Stomach (tissue), 9 donors: Measurements from ENCODE around the gene NUDT5. TPM values are rescaled to one million over a fixed set of nuclear protein-coding genes. Genes with fewer than 3 reads are reported as not detected.

ENCODE experiments used
- DNase-seq, 2 donors: peaks; one replicate each; pipeline versions ENCODE4 v3.0.0 to v3.0.0-alpha.2; 2013 to 2019
- H3K27ac ChIP-seq, 5 donors: fragments of 200-600 bp in 4 of 5; sonication (generic) in 4 of 5; one replicate each; pipeline ENCODE4 v1.5.1; 2013 to 2019; ENCODE audit warnings: mild to moderate bottlenecking in 1 of 5, moderate library complexity in 1 of 5
- H3K27me3 ChIP-seq, 3 donors: fragments of 200-600 bp; sonication (generic); one replicate each; pipeline ENCODE4 v1.5.1; 2017 to 2019; ENCODE audit warnings: mixed run types in 1 of 3
- H3K36me3 ChIP-seq, 4 donors: fragments of 200-600 bp; sonication (generic); 1 replicate in 3 of 4; 2 replicates in 1 of 4; pipeline ENCODE4 v1.5.1; 2016 to 2019
- H3K4me1 ChIP-seq, 4 donors: fragments of 200-600 bp; sonication (generic); one replicate each; pipeline ENCODE4 v1.5.1; 2016 to 2019
- H3K4me3 ChIP-seq, 4 donors: fragments of 200-600 bp; sonication (generic) in 3 of 4; one replicate each; pipeline ENCODE4 v1.5.1; 2016 to 2019; ENCODE audit warnings: mild to moderate bottlenecking in 1 of 4
- H3K9me3 ChIP-seq, 4 donors: fragments of 200-600 bp; sonication (generic); one replicate each; pipeline ENCODE4 v1.5.1; 2016 to 2019
- EP300 ChIP-seq: sonication (generic); formaldehyde crosslinking; IDR thresholded peaks from one replicate; pipeline ENCODE4 v1.6.1; 2017; ENCODE audit warnings: antibody characterized with exemption
- POLR2A ChIP-seq, 4 donors: fragments of 450-650 bp; IDR thresholded peaks; one replicate each; pipeline ENCODE4 v1.6.1; 2016; ENCODE audit warnings: antibody characterized with exemption in 4 of 4, control low read depth in 2 of 4, mild to moderate bottlenecking in 1 of 4, moderate library complexity in 1 of 4
- POLR2AphosphoS5 ChIP-seq, 3 donors: sonication (generic); formaldehyde crosslinking; IDR thresholded peaks; one replicate each; pipeline ENCODE4 v1.6.1; 2016; ENCODE audit warnings: antibody characterized with exemption in 3 of 3
- WGBS, 5 donors: extraction: QIAGEN DNeasy Blood & Tissue Kit in 3 of 5; methylation state at CpG; one replicate each; pipeline versions ENCODE4 v1.1.5 to v1.1.7; 2013 to 2018; 5-methylcytosine and 5-hydroxymethylcytosine counted together
- intact Hi-C: fragments of 100-400 bp; cut with DNase I; formaldehyde crosslinking; loops from one replicate; pipeline ENCODE4 v1.15.1; 2023; ENCODE audit warnings: low total_unique reads
- polyA plus RNA-seq, 3 donors: library from polyadenylated mRNA; stranded (reverse); fragments of 200-250 nt; gene quantifications; one replicate each; pipeline ENCODE4 v1.2.3, GENCODE V29; 2013
- total RNA-seq, 5 donors: library from RNA; depleted of rRNA; stranded (reverse); fragments of >200 nt; gene quantifications; one replicate each; pipeline versions ENCODE4 v1.1.0 to v1.2.3, GENCODE V29; 2014 to 2016
- TF ChIP-seq, protein P1 (sequence below), 7 experiments: fragments of 450-650 bp in 4 of 7; fragments of 200-600 bp in 3 of 7; sonication (generic) in 3 of 7; IDR thresholded peaks; one replicate each; pipeline ENCODE4 v1.5.1; 2016 to 2019; ENCODE audit warnings: antibody characterized with exemption in 7 of 7, control low read depth in 2 of 7, mild to moderate bottlenecking in 1 of 7
- donor health status: healthy with polysubstance abuse.
- donor health status: Bipolar disorder and iron deficiency.
- donor health status: healthy.

Gene NUDT5
- total and polyA plus RNA-seq, 8 donors = 21.4 to 49.4 (median 38.7) TPM

DNA sequence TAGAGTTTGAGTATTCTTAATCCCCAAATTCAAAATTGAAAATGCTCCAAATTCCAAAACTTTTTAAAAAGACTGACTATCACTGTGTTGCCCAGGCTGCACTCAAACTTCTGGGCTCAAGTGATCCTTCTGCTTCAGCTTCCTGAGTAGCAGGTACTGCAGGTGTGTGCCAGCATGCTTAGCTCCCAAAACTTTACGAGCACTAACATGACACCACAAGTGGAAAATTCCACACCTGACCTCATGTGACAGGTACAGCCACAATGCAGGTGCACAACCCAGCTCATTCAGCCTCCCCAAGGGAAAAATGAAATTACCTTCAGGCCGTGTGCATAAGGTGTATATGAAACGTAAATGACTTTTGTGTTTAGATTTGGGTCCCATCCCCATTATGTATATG, 16.8 kb upstream of the NUDT5 start:
- TF ChIP-seq EP300 = no peak
- TF ChIP-seq POLR2A (IDR thresholded peaks at IDR 0.05) = no peak
- no peak for TF ChIP-seq POLR2AphosphoS5 (IDR thresholded peaks at IDR 0.05)
- TF ChIP-seq, protein P1, sequence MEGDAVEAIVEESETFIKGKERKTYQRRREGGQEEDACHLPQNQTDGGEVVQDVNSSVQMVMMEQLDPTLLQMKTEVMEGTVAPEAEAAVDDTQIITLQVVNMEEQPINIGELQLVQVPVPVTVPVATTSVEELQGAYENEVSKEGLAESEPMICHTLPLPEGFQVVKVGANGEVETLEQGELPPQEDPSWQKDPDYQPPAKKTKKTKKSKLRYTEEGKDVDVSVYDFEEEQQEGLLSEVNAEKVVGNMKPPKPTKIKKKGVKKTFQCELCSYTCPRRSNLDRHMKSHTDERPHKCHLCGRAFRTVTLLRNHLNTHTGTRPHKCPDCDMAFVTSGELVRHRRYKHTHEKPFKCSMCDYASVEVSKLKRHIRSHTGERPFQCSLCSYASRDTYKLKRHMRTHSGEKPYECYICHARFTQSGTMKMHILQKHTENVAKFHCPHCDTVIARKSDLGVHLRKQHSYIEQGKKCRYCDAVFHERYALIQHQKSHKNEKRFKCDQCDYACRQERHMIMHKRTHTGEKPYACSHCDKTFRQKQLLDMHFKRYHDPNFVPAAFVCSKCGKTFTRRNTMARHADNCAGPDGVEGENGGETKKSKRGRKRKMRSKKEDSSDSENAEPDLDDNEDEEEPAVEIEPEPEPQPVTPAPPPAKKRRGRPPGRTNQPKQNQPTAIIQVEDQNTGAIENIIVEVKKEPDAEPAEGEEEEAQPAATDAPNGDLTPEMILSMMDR (IDR thresholded peaks at IDR 0.05) = no peak
- Histone ChIP-seq H3K36me3 (peaks cover 22 to 78% (median 70%) of the 10 kb centered on the region in 4 donors), H3K4me3 (no peak overlapping the region), H3K4me1 (peaks cover 0 to 17% (median 7%) of the 10 kb centered on the region in 4 donors), H3K27me3 (no peaks in the 10 kb centered on the region), H3K27ac (no peak overlapping the region), H3K9me3 (no peaks in the 10 kb centered on the region)
- WGBS, 5 donors = 85 to 96% (median 90%) methylated on average over 3 of the region's 3 CpGs
- intact Hi-C loops = no loop called here
- DNase-seq = no peak

DNA sequence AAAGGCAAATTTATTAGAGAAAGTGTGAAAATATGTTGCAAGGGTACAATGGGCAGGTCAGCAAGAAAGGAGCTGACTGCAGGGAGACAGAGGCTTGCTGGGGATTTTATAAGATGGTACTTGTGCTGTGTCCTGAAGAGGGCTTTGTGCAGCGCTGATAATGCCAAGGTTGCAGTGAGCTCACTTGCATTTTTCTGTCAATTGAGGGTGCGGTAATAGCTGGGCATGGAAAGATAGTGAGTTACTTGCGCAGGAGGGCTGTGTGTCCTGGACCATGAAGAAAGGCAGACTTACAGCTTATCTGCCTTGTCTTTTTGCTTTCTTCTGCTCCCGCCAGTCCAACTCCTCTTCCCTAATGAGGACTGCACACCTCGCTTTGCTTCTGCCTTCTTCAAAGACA, 12.8 kb upstream of the NUDT5 start:
- intact Hi-C loops = no loop called here
- peaks cover 22 to 85% (median 82%) of the 10 kb centered on the region in 4 donors for H3K36me3 ChIP-seq
- no peak overlapping the region for H3K4me3 ChIP-seq
- no peak overlapping the region for H3K27ac ChIP-seq
- no peaks in the 10 kb centered on the region for H3K4me1 ChIP-seq
- no peaks in the 10 kb centered on the region for H3K9me3 ChIP-seq
- no peak for DNase-seq
- TF ChIP-seq EP300 (no peak), POLR2A (IDR thresholded peaks at IDR 0.05) (no peak)
- TF ChIP-seq, protein P1 (IDR thresholded peaks at IDR 0.05) = no peak
- H3K27me3 ChIP-seq = no peaks in the 10 kb centered on the region
- 94 to 99% (median 96%) methylated on average over 5 of the region's 5 CpGs for WGBS, 5 donors

DNA sequence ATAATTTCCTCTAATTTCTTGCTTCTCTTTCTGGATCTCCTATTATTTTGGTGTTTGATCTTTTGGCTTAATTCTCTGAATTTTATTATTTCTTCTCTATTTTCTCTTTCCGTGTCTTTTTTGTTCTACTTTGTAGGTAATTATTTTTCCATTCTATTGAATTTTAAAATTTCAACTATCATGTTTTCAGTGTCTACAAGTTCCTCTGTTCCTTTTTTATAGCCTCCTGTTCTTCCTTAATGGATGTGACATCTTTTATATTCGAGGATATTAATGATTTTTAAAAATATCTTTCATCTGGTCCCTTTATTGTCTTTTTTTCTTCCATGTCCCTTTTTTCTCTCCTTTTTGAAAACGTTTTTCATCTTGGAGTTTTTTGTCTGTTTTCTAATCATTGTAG, 11.4 kb upstream of the NUDT5 start:
- Histone ChIP-seq H3K9me3 (no peaks in the 10 kb centered on the region), H3K4me1 (no peaks in the 10 kb centered on the region), H3K27me3 (no peaks in the 10 kb centered on the region), H3K4me3 (no peak overlapping the region), H3K27ac (no peak overlapping the region), H3K36me3 (peaks cover 25 to 85% (median 83%) of the 10 kb centered on the region in 4 donors)
- WGBS, 5 donors = 79 to 88% (median 83%) methylated on average over 3 of the region's 3 CpGs
- intact Hi-C loops = no loop called here
- TF ChIP-seq, protein P1 (IDR thresholded peaks at IDR 0.05) = no peak
- TF ChIP-seq EP300 (no peak), POLR2A (IDR thresholded peaks at IDR 0.05) (no peak), POLR2AphosphoS5 (IDR thresholded peaks at IDR 0.05) (no peak)
- DNase-seq = no peak

DNA sequence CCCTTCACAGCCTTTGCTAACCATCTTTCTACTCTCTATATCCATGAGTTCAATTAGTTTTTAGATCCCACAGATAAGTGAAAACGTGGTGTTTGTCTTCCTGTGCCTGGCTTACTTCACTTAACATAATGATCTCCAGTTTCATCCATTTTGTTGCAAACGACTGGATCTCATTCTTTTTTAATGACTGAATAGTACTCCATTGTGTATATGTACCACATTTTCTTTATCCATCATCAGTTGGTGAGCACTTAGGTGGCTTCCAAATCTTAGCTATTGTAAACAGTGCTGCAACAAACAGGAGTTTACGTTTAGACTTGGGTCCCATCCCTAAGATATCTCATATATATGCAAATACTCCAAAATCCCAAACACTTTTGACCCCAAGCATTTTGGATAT, 9.4 kb upstream of the NUDT5 start:
- peaks cover 13 to 84% (median 81%) of the 10 kb centered on the region in 4 donors for H3K36me3 ChIP-seq
- peaks cover 0 to 8% (median 0%) of the 10 kb centered on the region in 4 donors for H3K4me1 ChIP-seq
- TF ChIP-seq, protein P1 (IDR thresholded peaks at IDR 0.05) = no peak
- WGBS, 5 donors = 82 to 95% (median 90%) methylated on average over 3 of the region's 3 CpGs
- no peaks in the 10 kb centered on the region for H3K9me3 ChIP-seq
- no peak overlapping the region for H3K4me3 ChIP-seq
- H3K27ac ChIP-seq = no peak overlapping the region
- intact Hi-C loops = no loop called here
- no peaks in the 10 kb centered on the region for H3K27me3 ChIP-seq
- no peak for DNase-seq
